Mesenchymal stem cell (in vitro differentiated cells and primary cell): ENCODE measurements around the gene USP20.

Experiments used
- DNase-seq: peaks from one replicate; pipeline ENCODE4 v3.0.0-alpha.2; 2013
- H2AFZ ChIP-seq: one replicate; pipeline ENCODE4 v1.6.1; 2013; ENCODE audit warnings: low read depth, mild to moderate bottlenecking, control low read depth, inconsistent platforms, low read length, moderate library complexity
- H2AK5ac ChIP-seq: 2 replicates; pipeline ENCODE4 v1.6.1; 2013; ENCODE audit warnings: low read length, moderate library complexity, mild to moderate bottlenecking, inconsistent platforms; ENCODE audit not compliant: severe bottlenecking
- H2BK120ac ChIP-seq: one replicate; pipeline ENCODE4 v1.6.1; 2013; ENCODE audit warnings: low read depth, mild to moderate bottlenecking, inconsistent platforms, low read length, moderate library complexity
- H2BK12ac ChIP-seq, 2 experiments: one replicate each; pipeline ENCODE4 v1.6.1; 2013; ENCODE audit warnings: inconsistent platforms in 2 of 2, low read length in 2 of 2, mild to moderate bottlenecking in 2 of 2, moderate library complexity in 2 of 2, control low read depth in 1 of 2
- H2BK15ac ChIP-seq: one replicate; pipeline ENCODE4 v1.6.1; 2013; ENCODE audit warnings: mild to moderate bottlenecking, low read depth, inconsistent platforms; ENCODE audit not compliant: poor library complexity, severe bottlenecking
- H2BK5ac ChIP-seq: 2 replicates; pipeline ENCODE4 v1.6.1; 2013; ENCODE audit warnings: low read depth, mild to moderate bottlenecking, low read length, control low read depth, inconsistent platforms; ENCODE audit not compliant: poor library complexity, severe bottlenecking
- H3K14ac ChIP-seq, 2 experiments: one replicate each; pipeline ENCODE4 v1.6.1; 2013; ENCODE audit warnings: inconsistent platforms in 2 of 2, low read length in 2 of 2, control low read depth in 1 of 2, mild to moderate bottlenecking in 1 of 2, moderate library complexity in 1 of 2
- H3K18ac ChIP-seq, 2 experiments: one replicate each; pipeline ENCODE4 v1.6.1; 2013; ENCODE audit warnings: inconsistent platforms in 2 of 2, low read length in 2 of 2, control low read depth in 1 of 2, low read depth in 1 of 2, mild to moderate bottlenecking in 1 of 2
- H3K23ac ChIP-seq, 2 experiments: one replicate each; pipeline ENCODE4 v1.6.1; 2013; ENCODE audit warnings: inconsistent platforms in 2 of 2, low read length in 2 of 2, mild to moderate bottlenecking in 2 of 2, moderate library complexity in 2 of 2, control low read depth in 1 of 2
- H3K27ac ChIP-seq: 2 replicates; pipeline ENCODE4 v1.5.1; 2013; ENCODE audit warnings: mild to moderate bottlenecking, moderate library complexity, low read length, control low read depth, inconsistent platforms; ENCODE audit not compliant: poor library complexity, severe bottlenecking
- H3K27me3 ChIP-seq, 2 experiments: 2 replicates each; pipeline versions ENCODE4 v1.6.1 to v1.7.0; 2013; ENCODE audit warnings: low read length in 2 of 2, mild to moderate bottlenecking in 2 of 2, moderate library complexity in 2 of 2, control low read depth in 1 of 2, inconsistent platforms in 1 of 2; ENCODE audit not compliant: control insufficient read depth in 1 of 2, insufficient read depth in 1 of 2
- H3K36me3 ChIP-seq, 2 experiments: 2 replicates each; pipeline versions ENCODE4 v1.6.1 to v1.7.0; 2013; ENCODE audit warnings: low read length in 2 of 2, control low read depth in 1 of 2, inconsistent platforms in 1 of 2, low read depth in 1 of 2, mild to moderate bottlenecking in 1 of 2; ENCODE audit not compliant: insufficient read depth in 2 of 2, control insufficient read depth in 1 of 2
- H3K4ac ChIP-seq, 2 experiments: one replicate each; pipeline ENCODE4 v1.6.1; 2013; ENCODE audit warnings: inconsistent platforms in 2 of 2, low read length in 2 of 2, mild to moderate bottlenecking in 2 of 2, moderate library complexity in 2 of 2, control low read depth in 1 of 2, low read depth in 1 of 2
- H3K4me1 ChIP-seq: 2 replicates; pipeline ENCODE4 v1.6.1; 2013; ENCODE audit warnings: low read depth, low read length, control low read depth; ENCODE audit not compliant: control insufficient read depth, insufficient read depth
- H3K4me2 ChIP-seq: 2 replicates; pipeline ENCODE4 v1.6.1; 2013; ENCODE audit warnings: low read length, mild to moderate bottlenecking, inconsistent platforms; ENCODE audit not compliant: poor library complexity, severe bottlenecking
- H3K4me3 ChIP-seq, 2 experiments: 2 replicates each; pipeline versions ENCODE4 v1.5.1 to v1.7.0; 2013; ENCODE audit warnings: low read length in 2 of 2, mild to moderate bottlenecking in 2 of 2, control low read depth in 1 of 2, low read depth in 1 of 2; ENCODE audit not compliant: insufficient read depth in 1 of 2
- H3K79me1 ChIP-seq: replicated peaks from 2 replicates; pipeline ENCODE4 v1.6.1; 2013; ENCODE audit warnings: mild to moderate bottlenecking, control low read depth, low read length, inconsistent platforms; ENCODE audit not compliant: poor library complexity, severe bottlenecking
- H3K9ac ChIP-seq: 2 replicates; pipeline ENCODE4 v1.7.0; 2013; ENCODE audit warnings: mild to moderate bottlenecking, low read length, moderate library complexity
- H3K9me3 ChIP-seq: 2 replicates; pipeline ENCODE4 v1.7.0; 2013; ENCODE audit warnings: mild to moderate bottlenecking, low read length; ENCODE audit not compliant: control insufficient read depth
- H4K8ac ChIP-seq: one replicate; pipeline ENCODE4 v1.6.1; 2013; ENCODE audit warnings: inconsistent platforms, mild to moderate bottlenecking, low read length, moderate library complexity
- H4K91ac ChIP-seq: one replicate; pipeline ENCODE4 v1.6.1; 2013; ENCODE audit warnings: mild to moderate bottlenecking, low read length, inconsistent platforms
- WGBS: methylation state at CpG from one replicate; pipeline ENCODE4 v1.1.7; 2013; ENCODE audit warnings: mixed read lengths; 5-methylcytosine and 5-hydroxymethylcytosine counted together

The USP20 gene

GRCh38 chr9:129834489-129835127, 650 bp upstream of the USP20 start:
- Histone ChIP-seq H4K8ac (peak overlapping the region; percentile 80), H3K4me2 (peak overlapping the region; percentile 97), H3K14ac (no peak overlapping the region), H3K36me3 (peaks cover 23 to 48% of the 10 kb centered on the region in 2 experiments), H2AFZ (peak overlapping the region; percentile 2), H2BK120ac (no peak overlapping the region), H2BK15ac (no peak overlapping the region), H3K4ac (no peak overlapping the region), H3K27me3 (no peaks in the 10 kb centered on the region), H3K79me1 (peaks cover 30% of the 10 kb centered on the region), H2BK5ac (no peak overlapping the region), H2AK5ac (no peak overlapping the region), H3K23ac (peak overlapping the region in 1 of 2 experiments; percentile 92), H2BK12ac (no peak overlapping the region), H4K91ac (peak overlapping the region; percentile 41), H3K4me3 (peak overlapping the region; percentile 70 to 100), H3K18ac (peak overlapping the region in 1 of 2 experiments; percentile 66), H3K27ac (peak overlapping the region; percentile 47), H3K9ac (peak overlapping the region; percentile 95), H3K9me3 (no peaks in the 10 kb centered on the region), H3K4me1 (peaks cover 15% of the 10 kb centered on the region)
- 5% methylated on average over 31 of the region's 32 CpGs for WGBS
- DNase-seq = no peak

GRCh38 chr9:129835860-129836223, 584 bp downstream of the USP20 start:
- Histone ChIP-seq H3K4me2 (peak overlapping the region; percentile 82), H3K4me3 (peak overlapping the region; percentile 70 to 100), H3K79me1 (peaks cover 36% of the 10 kb centered on the region), H3K14ac (no peak overlapping the region), H3K9me3 (no peaks in the 10 kb centered on the region), H3K18ac (no peak overlapping the region), H4K91ac (no peak overlapping the region), H3K4ac (peak overlapping the region in 1 of 2 experiments; percentile 47), H4K8ac (no peak overlapping the region), H2BK15ac (no peak overlapping the region), H3K4me1 (peaks cover 22% of the 10 kb centered on the region), H3K27me3 (no peaks in the 10 kb centered on the region), H3K9ac (peak overlapping the region; percentile 95), H3K27ac (no peak overlapping the region), H2BK120ac (no peak overlapping the region), H2AFZ (no peak overlapping the region), H2BK12ac (no peak overlapping the region), H2AK5ac (no peak overlapping the region), H2BK5ac (no peak overlapping the region), H3K23ac (no peak overlapping the region), H3K36me3 (peaks cover 12 to 35% of the 10 kb centered on the region in 2 experiments)
- peak; percentile 71 for DNase-seq
- whole genome bisulfite sequencing = 3% methylated on average over 14 of the region's 19 CpGs

DNA sequence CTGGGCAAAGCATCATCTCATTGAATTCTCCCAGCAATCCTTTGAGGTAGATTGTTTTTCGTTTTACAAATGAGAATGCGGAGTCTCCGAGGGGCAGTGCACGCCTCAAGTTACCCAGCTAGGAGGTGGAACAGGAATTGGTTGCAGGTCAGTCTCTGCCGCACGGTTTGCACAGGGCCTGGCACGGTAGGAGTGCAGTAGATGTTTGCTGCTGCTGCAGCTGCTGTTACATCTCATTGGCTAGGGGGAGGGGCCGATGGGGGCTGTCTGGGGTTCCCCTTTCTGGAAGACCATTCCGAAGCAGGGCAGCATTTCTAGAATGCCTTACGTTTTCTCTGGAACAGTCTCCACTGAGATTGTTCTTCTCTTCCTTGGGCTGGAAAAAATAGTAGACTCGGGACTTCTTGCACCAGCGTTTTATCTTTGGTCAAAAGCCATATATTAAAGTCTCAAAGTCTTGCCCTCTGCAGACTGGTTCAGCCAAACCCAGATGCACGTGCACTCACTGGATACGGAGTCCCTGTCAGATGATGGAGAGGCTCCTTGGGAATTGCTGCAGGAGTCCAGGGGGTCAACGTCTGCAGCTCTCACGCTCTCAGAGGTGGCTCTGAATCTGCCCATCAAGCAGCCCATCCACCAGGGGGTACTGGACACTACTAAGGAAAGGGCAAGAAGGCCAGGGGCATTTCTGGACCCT, 1.2 kb downstream of the USP20 start:
- H3K9me3 ChIP-seq = no peaks in the 10 kb centered on the region
- H2AFZ ChIP-seq = no peak overlapping the region
- H3K4me3 ChIP-seq = peak overlapping the region in 1 of 2 experiments; percentile 100
- peak overlapping the region; percentile 95 for H3K9ac ChIP-seq
- H3K36me3 ChIP-seq = peaks cover 9 to 29% of the 10 kb centered on the region in 2 experiments
- H2BK120ac ChIP-seq = no peak overlapping the region
- H2AK5ac ChIP-seq = no peak overlapping the region
- DNase-seq = no peak
- H3K4ac ChIP-seq = no peak overlapping the region
- H3K79me1 ChIP-seq = peaks cover 38% of the 10 kb centered on the region
- no peak overlapping the region for H2BK12ac ChIP-seq
- no peaks in the 10 kb centered on the region for H3K27me3 ChIP-seq
- H4K8ac ChIP-seq = no peak overlapping the region
- H2BK5ac ChIP-seq = no peak overlapping the region
- no peak overlapping the region for H3K27ac ChIP-seq
- peak overlapping the region; percentile 70 for H4K91ac ChIP-seq
- peak overlapping the region; percentile 29 for H3K4me2 ChIP-seq
- no peak overlapping the region for H2BK15ac ChIP-seq
- peaks cover 24% of the 10 kb centered on the region for H3K4me1 ChIP-seq
- H3K18ac ChIP-seq = no peak overlapping the region
- no peak overlapping the region for H3K14ac ChIP-seq
- 64% methylated on average over 16 of the region's 16 CpGs for WGBS
- H3K23ac ChIP-seq = peak overlapping the region in 1 of 2 experiments; percentile 65

DNA sequence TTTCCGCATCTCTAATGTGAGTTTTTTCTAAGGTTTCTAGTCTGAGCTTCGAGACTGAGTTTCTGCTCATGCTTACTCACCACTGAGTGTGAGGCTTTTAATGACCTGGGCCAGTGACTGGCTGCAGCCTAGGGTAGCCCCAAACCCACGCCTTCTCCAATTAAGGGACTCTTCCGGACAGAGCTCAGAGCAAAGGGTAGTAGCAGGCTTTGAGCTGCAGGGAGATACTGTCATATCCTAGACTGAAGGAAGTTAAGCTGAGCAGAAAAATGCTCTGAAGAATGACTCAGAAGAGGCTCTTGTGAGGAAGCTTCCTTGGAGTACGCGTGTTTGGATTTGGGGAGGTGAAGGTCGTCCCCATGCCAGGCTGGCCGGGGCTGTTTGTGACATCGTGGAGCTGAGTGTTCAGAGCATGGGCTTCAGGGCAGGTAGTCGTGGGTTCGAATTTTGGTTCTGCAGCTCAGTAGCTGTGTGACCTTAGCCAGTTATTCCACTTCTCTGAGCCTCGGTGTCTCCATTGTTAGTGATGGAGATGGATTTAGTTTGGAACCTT, 3.5 kb downstream of the USP20 start:
- Histone ChIP-seq H3K79me1 (peaks cover 38% of the 10 kb centered on the region), H3K27ac (no peak overlapping the region), H2BK15ac (no peak overlapping the region), H4K8ac (peak overlapping the region; percentile 65), H3K27me3 (no peaks in the 10 kb centered on the region), H3K9me3 (no peaks in the 10 kb centered on the region), H4K91ac (peak overlapping the region; percentile 93), H2BK120ac (no peak overlapping the region), H3K9ac (peak overlapping the region; percentile 39), H2BK12ac (peak overlapping the region; percentile 55 to 95), H2AFZ (no peak overlapping the region), H2AK5ac (no peak overlapping the region), H3K4me2 (no peak overlapping the region), H3K4me3 (no peak overlapping the region), H3K36me3 (peaks cover 4 to 14% of the 10 kb centered on the region in 2 experiments), H3K14ac (no peak overlapping the region), H3K4ac (no peak overlapping the region), H3K4me1 (peaks cover 22% of the 10 kb centered on the region), H3K18ac (peak overlapping the region; percentile 16 to 42), H3K23ac (no peak overlapping the region), H2BK5ac (no peak overlapping the region)
- 33% methylated on average over 12 of the region's 12 CpGs for WGBS
- DNase-seq = peak; percentile 92
